Measurements from ENCODE around the gene PGF. TPM values are rescaled to one million over a fixed set of nuclear protein-coding genes. Genes with fewer than 3 reads are reported as not detected.

Gene PGF
- total and polyA plus RNA-seq, 2 of the 13 experiments (the other 11 are each of a cell fraction or from before 2014, with no cell fraction given) = 10.7 to 27.5 TPM

GRCh38 chr14:74945261-74945851 lies 10.0 kb downstream of the PGF start (continued):
- TF ChIP-seq HNF1A (IDR thresholded peaks at IDR 0.05; ENCODE audit: low read depth) (no peak), HNF1A (CRISPR knock-in tag; IDR thresholded peaks at IDR 0.05; ENCODE audit: borderline replicate concordance) (0 out of 2 replicates have a peak, but pooled peaks have one; percentile 49), ZNF331 (CRISPR knock-in tag; IDR thresholded peaks at IDR 0.05) (no peak), ZNF770 (CRISPR knock-in tag; IDR thresholded peaks at IDR 0.05) (0 out of 2 replicates have a peak, but pooled peaks have one; percentile 5), ZNF841 (CRISPR knock-in tag; IDR thresholded peaks at IDR 0.05; ENCODE audit: borderline replicate concordance) (no peak), MXI1 (IDR thresholded peaks at IDR 0.05; ENCODE audit: borderline replicate concordance, low read depth, low read length) (peak; percentile 44; the same call in 1 of the 3 replicates), SMC3 (IDR thresholded peaks at IDR 0.05; ENCODE audit: low read length) (peak; percentile 29; the same call in 1 of the 2 replicates), MAZ (IDR thresholded peaks at IDR 0.05; ENCODE audit: borderline replicate concordance, low read depth, low read length) (no peak), MAZ (CRISPR knock-in tag; IDR thresholded peaks at IDR 0.05; ENCODE audit: low read depth) (no peak), MEIS2 (CRISPR knock-in tag; IDR thresholded peaks at IDR 0.05) (0 out of 2 replicates have a peak, but pooled peaks have one; percentile 41), TFDP1 (CRISPR knock-in tag; IDR thresholded peaks at IDR 0.05; ENCODE audit: borderline replicate concordance) (no peak), WIZ (CRISPR knock-in tag; IDR thresholded peaks at IDR 0.05) (no peak), GMEB2 (CRISPR knock-in tag; IDR thresholded peaks at IDR 0.05; ENCODE audit: low read depth) (no peak), CBX5 (CRISPR knock-in tag; IDR thresholded peaks at IDR 0.05; ENCODE audit: borderline replicate concordance) (no peak), ZNF12 (CRISPR knock-in tag; IDR thresholded peaks at IDR 0.05) (no peak; the same call in 1 of the 2 replicates), HNRNPK (IDR thresholded peaks at IDR 0.05; ENCODE audit: low read depth, low read length, poor library complexity, severe bottlenecking) (no peak), ZNF556 (CRISPR knock-in tag; IDR thresholded peaks at IDR 0.05; ENCODE audit: borderline replicate concordance) (0 out of 2 replicates have a peak, but pooled peaks have one; percentile 23), ZBTB1 (CRISPR knock-in tag; IDR thresholded peaks at IDR 0.05; ENCODE audit: borderline replicate concordance) (no peak)
